HG03575 (cell line): ENCODE measurements around the gene EPS8L3.
"Not testable (repeated sequence)": the region's sequence is repeated elsewhere in the genome, so short reads cannot be mapped to it uniquely, and the experiment has no call there.

Source experiments
- ATAC-seq: cut with Tn5 transposase; IDR thresholded peaks from one replicate; pipeline ENCODE4 v1.9.1; 2021; ENCODE audit not compliant: unreplicated experiment, insufficient number of reproducible peaks, low FRiP score; ENCODE audit errors: extremely low read depth

Gene EPS8L3

GRCh38 chr1:109721042-109721441, 42.7 kb downstream of the EPS8L3 start:
- no peak for ATAC-seq

GRCh38 chr1:109719337-109719837, 44.3 kb downstream of the EPS8L3 start:
- no peak for ATAC-seq

- no peak for ATAC-seq
These were observed 45.2 kb downstream of the EPS8L3 start for GRCh38 chr1:109718495-109718894.

GRCh38 chr1:109717729-109718128, 46.0 kb downstream of the EPS8L3 start:
- ATAC-seq: no peak

GRCh38 chr1:109716570-109717090, 47.1 kb downstream of the EPS8L3 start:
- no peak for ATAC-seq

GRCh38 chr1:109716121-109716520, 47.6 kb downstream of the EPS8L3 start:
- ATAC-seq: no peak

- no peak for ATAC-seq
These were observed 48.9 kb downstream of the EPS8L3 start for GRCh38 chr1:109714661-109715372.

GRCh38 chr1:109713636-109714035, 50.1 kb downstream of the EPS8L3 start:
- ATAC-seq: no peak

- no peak for ATAC-seq
These were observed 51.3 kb downstream of the EPS8L3 start for GRCh38 chr1:109712321-109712864.

GRCh38 chr1:109711593-109712320, 52.0 kb downstream of the EPS8L3 start, which contains the start of gene GSTM5:
GSTM5 (plus strand) TSS chr1:109712251; CDS start chr1:109712313, 62 bp downstream.
- ATAC-seq: not testable (repeated sequence)

- not testable (repeated sequence) for ATAC-seq
These were observed 53.9 kb downstream of the EPS8L3 start for GRCh38 chr1:109709822-109710221.

- ATAC-seq: not testable (repeated sequence)
These were observed 54.8 kb downstream of the EPS8L3 start for GRCh38 chr1:109708949-109709348.

- no peak for ATAC-seq
These were observed 58.3 kb downstream of the EPS8L3 start for GRCh38 chr1:109705411-109705810.

- ATAC-seq: no peak
These were observed 59.5 kb downstream of the EPS8L3 start for GRCh38 chr1:109704173-109704572.

GRCh38 chr1:109702940-109703339, 60.8 kb downstream of the EPS8L3 start:
- not testable (repeated sequence) for ATAC-seq
